ENCODE measurements around the gene SUSD2.
"Not testable (repeated sequence)": the region's sequence is repeated elsewhere in the genome, so short reads cannot be mapped to it uniquely, and the experiment has no call there.

SUSD2 gene

GRCh38 chr22:24236656-24237055 is 55.4 kb downstream of the SUSD2 start:
- in situ Hi-C loops (cut with MboI; ENCODE audit: low sequenced_read_pairs) = no loop called here

GRCh38 chr22:24238101-24238694 is 56.9 kb downstream of the SUSD2 start:
- in situ Hi-C loops (cut with MboI; ENCODE audit: low sequenced_read_pairs) = not testable (repeated sequence)
